ENCODE results near the gene FAM222A. TPM values are rescaled to one million over a fixed set of nuclear protein-coding genes. Genes with fewer than 3 reads are reported as not detected.

Gene FAM222A
- total RNA-seq, 1 experiment from 2014 or later, result 1.6 TPM

DNA sequence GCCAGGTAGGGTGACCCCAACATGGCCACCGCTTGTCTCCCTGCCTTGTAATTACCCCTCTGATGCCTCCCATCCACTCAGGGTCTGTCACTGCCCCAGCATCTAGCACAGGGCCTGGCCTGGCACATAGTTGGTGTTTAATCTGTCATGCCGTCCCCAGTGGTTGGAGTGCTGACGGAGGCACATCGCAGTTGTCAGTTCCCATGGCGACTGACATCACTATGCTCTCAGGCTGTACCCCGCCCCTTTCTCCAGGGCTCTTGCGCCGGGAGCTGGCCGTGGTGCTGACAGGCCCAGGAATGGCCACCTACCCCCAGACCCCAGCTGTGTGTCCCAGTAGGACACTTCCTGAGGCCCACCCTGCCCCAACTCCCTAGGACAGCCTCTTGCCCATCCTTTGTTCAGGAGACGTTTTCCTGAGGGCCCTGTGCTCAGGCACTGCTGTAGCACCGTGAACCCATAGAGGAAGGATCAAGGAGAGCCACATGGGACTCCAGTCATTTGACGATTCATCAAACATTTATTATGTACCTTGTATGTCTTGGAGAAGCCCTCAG, 23.0 kb downstream of the FAM222A start:
- ChIA-PET CTCF (interaction anchor here (0.6 to 5.4 kb wide), 8 partner anchors 17 to 304 kb away, joined by 3 to 50 read pairs (median 4); no protein-coding TSS in a partner anchor), POLR2A (interaction anchor here (0.5 kb wide), 1 partner anchor 22 kb away, joined by 3 read pairs; no protein-coding TSS in a partner anchor)
- ATAC-seq (peak; percentile 77), DNase-seq (ENCODE audit: low spot score) (peak; percentile 87)
- Mint-ChIP-seq H3K27ac (no peak overlapping the region), H3K4me3 (no peak overlapping the region), H3K36me3 (no peaks in the 10 kb centered on the region), H3K4me1 (peaks cover 34% of the 10 kb centered on the region), H3K27me3 (ENCODE audit: low read depth) (no peaks in the 10 kb centered on the region), H3K9me3 (no peaks in the 10 kb centered on the region)
- TF ChIP-seq NFATC4 (CRISPR knock-in tag; IDR thresholded peaks at IDR 0.05) (no peak), JAZF1 (CRISPR knock-in tag; IDR thresholded peaks at IDR 0.05) (no peak), RORB (CRISPR knock-in tag; IDR thresholded peaks at IDR 0.05) (no peak), FOXP1 (CRISPR knock-in tag; IDR thresholded peaks at IDR 0.05; ENCODE audit: borderline replicate concordance) (peak; percentile 93), ZNF317 (CRISPR knock-in tag; IDR thresholded peaks at IDR 0.05; ENCODE audit: borderline replicate concordance, low read depth) (no peak), HMGA2 (CRISPR knock-in tag; IDR thresholded peaks at IDR 0.05) (no peak), MXD4 (CRISPR knock-in tag; IDR thresholded peaks at IDR 0.05; ENCODE audit: borderline replicate concordance) (no peak), ZNF423 (CRISPR knock-in tag; IDR thresholded peaks at IDR 0.05) (peak; percentile 96), CREM (CRISPR knock-in tag; IDR thresholded peaks at IDR 0.05) (peak; percentile 73; the same call in 1 of the 2 replicates), ELF4 (CRISPR knock-in tag; IDR thresholded peaks at IDR 0.05; ENCODE audit: low read depth) (no peak), TCF7 (CRISPR knock-in tag; IDR thresholded peaks at IDR 0.05; ENCODE audit: low read depth) (0 out of 2 replicates have a peak, but pooled peaks have one; percentile 44), ZNF121 (CRISPR knock-in tag; IDR thresholded peaks at IDR 0.05) (no peak), NR1H2 (CRISPR knock-in tag; IDR thresholded peaks at IDR 0.05) (no peak), EMX1 (CRISPR knock-in tag; IDR thresholded peaks at IDR 0.05) (no peak), SMAD3 (CRISPR knock-in tag; IDR thresholded peaks at IDR 0.05; ENCODE audit: borderline replicate concordance) (peak; percentile 82), MYBL2 (CRISPR knock-in tag; IDR thresholded peaks at IDR 0.05) (no peak; the same call in 1 of the 2 replicates)
- TF ChIP-seq, protein P1, sequence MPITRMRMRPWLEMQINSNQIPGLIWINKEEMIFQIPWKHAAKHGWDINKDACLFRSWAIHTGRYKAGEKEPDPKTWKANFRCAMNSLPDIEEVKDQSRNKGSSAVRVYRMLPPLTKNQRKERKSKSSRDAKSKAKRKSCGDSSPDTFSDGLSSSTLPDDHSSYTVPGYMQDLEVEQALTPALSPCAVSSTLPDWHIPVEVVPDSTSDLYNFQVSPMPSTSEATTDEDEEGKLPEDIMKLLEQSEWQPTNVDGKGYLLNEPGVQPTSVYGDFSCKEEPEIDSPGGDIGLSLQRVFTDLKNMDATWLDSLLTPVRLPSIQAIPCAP (CRISPR knock-in tag; IDR thresholded peaks at IDR 0.05), result 0 out of 2 replicates have a peak, but pooled peaks have one; percentile 39
- TF ChIP-seq, protein P2, sequence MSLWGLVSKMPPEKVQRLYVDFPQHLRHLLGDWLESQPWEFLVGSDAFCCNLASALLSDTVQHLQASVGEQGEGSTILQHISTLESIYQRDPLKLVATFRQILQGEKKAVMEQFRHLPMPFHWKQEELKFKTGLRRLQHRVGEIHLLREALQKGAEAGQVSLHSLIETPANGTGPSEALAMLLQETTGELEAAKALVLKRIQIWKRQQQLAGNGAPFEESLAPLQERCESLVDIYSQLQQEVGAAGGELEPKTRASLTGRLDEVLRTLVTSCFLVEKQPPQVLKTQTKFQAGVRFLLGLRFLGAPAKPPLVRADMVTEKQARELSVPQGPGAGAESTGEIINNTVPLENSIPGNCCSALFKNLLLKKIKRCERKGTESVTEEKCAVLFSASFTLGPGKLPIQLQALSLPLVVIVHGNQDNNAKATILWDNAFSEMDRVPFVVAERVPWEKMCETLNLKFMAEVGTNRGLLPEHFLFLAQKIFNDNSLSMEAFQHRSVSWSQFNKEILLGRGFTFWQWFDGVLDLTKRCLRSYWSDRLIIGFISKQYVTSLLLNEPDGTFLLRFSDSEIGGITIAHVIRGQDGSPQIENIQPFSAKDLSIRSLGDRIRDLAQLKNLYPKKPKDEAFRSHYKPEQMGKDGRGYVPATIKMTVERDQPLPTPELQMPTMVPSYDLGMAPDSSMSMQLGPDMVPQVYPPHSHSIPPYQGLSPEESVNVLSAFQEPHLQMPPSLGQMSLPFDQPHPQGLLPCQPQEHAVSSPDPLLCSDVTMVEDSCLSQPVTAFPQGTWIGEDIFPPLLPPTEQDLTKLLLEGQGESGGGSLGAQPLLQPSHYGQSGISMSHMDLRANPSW (CRISPR knock-in tag; conservative IDR thresholded peaks at IDR 0.05; ENCODE audit: low read depth), result no peak
- TF ChIP-seq, protein P3, sequence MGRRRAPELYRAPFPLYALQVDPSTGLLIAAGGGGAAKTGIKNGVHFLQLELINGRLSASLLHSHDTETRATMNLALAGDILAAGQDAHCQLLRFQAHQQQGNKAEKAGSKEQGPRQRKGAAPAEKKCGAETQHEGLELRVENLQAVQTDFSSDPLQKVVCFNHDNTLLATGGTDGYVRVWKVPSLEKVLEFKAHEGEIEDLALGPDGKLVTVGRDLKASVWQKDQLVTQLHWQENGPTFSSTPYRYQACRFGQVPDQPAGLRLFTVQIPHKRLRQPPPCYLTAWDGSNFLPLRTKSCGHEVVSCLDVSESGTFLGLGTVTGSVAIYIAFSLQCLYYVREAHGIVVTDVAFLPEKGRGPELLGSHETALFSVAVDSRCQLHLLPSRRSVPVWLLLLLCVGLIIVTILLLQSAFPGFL (CRISPR knock-in tag; IDR thresholded peaks at IDR 0.05; ENCODE audit: borderline replicate concordance), result no peak; the same call in 1 of the 2 replicates
- TF ChIP-seq, protein P4, sequence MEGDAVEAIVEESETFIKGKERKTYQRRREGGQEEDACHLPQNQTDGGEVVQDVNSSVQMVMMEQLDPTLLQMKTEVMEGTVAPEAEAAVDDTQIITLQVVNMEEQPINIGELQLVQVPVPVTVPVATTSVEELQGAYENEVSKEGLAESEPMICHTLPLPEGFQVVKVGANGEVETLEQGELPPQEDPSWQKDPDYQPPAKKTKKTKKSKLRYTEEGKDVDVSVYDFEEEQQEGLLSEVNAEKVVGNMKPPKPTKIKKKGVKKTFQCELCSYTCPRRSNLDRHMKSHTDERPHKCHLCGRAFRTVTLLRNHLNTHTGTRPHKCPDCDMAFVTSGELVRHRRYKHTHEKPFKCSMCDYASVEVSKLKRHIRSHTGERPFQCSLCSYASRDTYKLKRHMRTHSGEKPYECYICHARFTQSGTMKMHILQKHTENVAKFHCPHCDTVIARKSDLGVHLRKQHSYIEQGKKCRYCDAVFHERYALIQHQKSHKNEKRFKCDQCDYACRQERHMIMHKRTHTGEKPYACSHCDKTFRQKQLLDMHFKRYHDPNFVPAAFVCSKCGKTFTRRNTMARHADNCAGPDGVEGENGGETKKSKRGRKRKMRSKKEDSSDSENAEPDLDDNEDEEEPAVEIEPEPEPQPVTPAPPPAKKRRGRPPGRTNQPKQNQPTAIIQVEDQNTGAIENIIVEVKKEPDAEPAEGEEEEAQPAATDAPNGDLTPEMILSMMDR (IDR thresholded peaks at IDR 0.05), result no peak
- TF ChIP-seq, protein P5, sequence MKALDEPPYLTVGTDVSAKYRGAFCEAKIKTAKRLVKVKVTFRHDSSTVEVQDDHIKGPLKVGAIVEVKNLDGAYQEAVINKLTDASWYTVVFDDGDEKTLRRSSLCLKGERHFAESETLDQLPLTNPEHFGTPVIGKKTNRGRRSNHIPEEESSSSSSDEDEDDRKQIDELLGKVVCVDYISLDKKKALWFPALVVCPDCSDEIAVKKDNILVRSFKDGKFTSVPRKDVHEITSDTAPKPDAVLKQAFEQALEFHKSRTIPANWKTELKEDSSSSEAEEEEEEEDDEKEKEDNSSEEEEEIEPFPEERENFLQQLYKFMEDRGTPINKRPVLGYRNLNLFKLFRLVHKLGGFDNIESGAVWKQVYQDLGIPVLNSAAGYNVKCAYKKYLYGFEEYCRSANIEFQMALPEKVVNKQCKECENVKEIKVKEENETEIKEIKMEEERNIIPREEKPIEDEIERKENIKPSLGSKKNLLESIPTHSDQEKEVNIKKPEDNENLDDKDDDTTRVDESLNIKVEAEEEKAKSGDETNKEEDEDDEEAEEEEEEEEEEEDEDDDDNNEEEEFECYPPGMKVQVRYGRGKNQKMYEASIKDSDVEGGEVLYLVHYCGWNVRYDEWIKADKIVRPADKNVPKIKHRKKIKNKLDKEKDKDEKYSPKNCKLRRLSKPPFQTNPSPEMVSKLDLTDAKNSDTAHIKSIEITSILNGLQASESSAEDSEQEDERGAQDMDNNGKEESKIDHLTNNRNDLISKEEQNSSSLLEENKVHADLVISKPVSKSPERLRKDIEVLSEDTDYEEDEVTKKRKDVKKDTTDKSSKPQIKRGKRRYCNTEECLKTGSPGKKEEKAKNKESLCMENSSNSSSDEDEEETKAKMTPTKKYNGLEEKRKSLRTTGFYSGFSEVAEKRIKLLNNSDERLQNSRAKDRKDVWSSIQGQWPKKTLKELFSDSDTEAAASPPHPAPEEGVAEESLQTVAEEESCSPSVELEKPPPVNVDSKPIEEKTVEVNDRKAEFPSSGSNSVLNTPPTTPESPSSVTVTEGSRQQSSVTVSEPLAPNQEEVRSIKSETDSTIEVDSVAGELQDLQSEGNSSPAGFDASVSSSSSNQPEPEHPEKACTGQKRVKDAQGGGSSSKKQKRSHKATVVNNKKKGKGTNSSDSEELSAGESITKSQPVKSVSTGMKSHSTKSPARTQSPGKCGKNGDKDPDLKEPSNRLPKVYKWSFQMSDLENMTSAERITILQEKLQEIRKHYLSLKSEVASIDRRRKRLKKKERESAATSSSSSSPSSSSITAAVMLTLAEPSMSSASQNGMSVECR (CRISPR knock-in tag; IDR thresholded peaks at IDR 0.05; ENCODE audit: borderline replicate concordance), result peak; percentile 84; the same call in 1 of the 2 replicates
- TF ChIP-seq, protein P6, sequence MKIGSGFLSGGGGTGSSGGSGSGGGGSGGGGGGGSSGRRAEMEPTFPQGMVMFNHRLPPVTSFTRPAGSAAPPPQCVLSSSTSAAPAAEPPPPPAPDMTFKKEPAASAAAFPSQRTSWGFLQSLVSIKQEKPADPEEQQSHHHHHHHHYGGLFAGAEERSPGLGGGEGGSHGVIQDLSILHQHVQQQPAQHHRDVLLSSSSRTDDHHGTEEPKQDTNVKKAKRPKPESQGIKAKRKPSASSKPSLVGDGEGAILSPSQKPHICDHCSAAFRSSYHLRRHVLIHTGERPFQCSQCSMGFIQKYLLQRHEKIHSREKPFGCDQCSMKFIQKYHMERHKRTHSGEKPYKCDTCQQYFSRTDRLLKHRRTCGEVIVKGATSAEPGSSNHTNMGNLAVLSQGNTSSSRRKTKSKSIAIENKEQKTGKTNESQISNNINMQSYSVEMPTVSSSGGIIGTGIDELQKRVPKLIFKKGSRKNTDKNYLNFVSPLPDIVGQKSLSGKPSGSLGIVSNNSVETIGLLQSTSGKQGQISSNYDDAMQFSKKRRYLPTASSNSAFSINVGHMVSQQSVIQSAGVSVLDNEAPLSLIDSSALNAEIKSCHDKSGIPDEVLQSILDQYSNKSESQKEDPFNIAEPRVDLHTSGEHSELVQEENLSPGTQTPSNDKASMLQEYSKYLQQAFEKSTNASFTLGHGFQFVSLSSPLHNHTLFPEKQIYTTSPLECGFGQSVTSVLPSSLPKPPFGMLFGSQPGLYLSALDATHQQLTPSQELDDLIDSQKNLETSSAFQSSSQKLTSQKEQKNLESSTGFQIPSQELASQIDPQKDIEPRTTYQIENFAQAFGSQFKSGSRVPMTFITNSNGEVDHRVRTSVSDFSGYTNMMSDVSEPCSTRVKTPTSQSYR (CRISPR knock-in tag; IDR thresholded peaks at IDR 0.05), result 0 out of 2 replicates have a peak, but pooled peaks have one; percentile 37
- TF ChIP-seq, protein P7, sequence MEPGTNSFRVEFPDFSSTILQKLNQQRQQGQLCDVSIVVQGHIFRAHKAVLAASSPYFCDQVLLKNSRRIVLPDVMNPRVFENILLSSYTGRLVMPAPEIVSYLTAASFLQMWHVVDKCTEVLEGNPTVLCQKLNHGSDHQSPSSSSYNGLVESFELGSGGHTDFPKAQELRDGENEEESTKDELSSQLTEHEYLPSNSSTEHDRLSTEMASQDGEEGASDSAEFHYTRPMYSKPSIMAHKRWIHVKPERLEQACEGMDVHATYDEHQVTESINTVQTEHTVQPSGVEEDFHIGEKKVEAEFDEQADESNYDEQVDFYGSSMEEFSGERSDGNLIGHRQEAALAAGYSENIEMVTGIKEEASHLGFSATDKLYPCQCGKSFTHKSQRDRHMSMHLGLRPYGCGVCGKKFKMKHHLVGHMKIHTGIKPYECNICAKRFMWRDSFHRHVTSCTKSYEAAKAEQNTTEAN (CRISPR knock-in tag; IDR thresholded peaks at IDR 0.05), result no peak

Data from WTC11 (cell line).